ENCODE results near the gene KLHL18. TPM values are rescaled to one million over a fixed set of nuclear protein-coding genes. Genes with fewer than 3 reads are reported as not detected.
"Not testable (repeated sequence)": the region's sequence is repeated elsewhere in the genome, so short reads cannot be mapped to it uniquely, and the experiment has no call there.

Gene KLHL18
- total RNA-seq, 4 donors from 2014 or later, result 32.7 to 51.0 (median 44.5) TPM

DNA sequence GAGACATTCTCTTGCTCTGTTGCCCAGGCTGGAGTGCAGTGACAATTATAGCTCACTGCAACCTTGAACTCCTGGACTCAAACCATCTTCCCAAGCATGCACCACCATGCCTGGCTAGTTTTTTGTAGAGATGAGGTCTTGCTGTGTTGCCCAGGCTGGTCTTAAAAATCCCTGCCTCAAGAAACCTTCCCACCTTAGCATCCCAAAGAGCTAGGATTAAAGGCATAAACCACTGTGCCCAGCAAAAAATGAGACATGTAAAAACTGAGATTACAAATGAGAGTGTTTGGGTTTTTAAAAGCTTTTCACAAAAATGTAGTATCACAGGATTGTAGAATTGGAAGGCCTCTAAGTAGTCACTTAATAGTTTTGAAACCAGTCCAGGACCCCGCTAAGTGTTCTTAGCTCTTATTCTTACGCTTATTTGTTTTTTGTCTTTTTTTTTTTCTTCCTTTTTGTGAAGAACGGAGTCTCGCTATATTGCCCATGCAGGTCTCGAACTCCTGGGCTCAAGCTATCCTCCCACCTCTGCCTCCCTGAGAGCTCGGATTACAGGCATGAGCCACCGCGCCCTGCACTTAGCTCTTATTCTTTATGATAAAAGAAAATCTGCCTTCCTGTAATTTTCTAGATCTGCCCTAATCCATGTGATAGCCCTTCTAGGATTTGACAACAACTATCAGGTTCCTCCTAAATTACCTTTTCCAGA, 31.5 kb downstream of the KLHL18 start:
- 95 to 97% methylated on average over 8 of the region's 8 CpGs for WGBS, 2 donors
- no peak overlapping the region for H3K4me3 ChIP-seq (ENCODE audit: low read depth, poor library complexity, severe bottlenecking)
- DNase-seq (ENCODE audit: low spot score in 2 of 2), result peak in 1 of 2 donors; percentile 26
- intact Hi-C loops (cut with DNase I; ENCODE audit: low total_unique reads), result no loop called here
- TF ChIP-seq, protein P1, sequence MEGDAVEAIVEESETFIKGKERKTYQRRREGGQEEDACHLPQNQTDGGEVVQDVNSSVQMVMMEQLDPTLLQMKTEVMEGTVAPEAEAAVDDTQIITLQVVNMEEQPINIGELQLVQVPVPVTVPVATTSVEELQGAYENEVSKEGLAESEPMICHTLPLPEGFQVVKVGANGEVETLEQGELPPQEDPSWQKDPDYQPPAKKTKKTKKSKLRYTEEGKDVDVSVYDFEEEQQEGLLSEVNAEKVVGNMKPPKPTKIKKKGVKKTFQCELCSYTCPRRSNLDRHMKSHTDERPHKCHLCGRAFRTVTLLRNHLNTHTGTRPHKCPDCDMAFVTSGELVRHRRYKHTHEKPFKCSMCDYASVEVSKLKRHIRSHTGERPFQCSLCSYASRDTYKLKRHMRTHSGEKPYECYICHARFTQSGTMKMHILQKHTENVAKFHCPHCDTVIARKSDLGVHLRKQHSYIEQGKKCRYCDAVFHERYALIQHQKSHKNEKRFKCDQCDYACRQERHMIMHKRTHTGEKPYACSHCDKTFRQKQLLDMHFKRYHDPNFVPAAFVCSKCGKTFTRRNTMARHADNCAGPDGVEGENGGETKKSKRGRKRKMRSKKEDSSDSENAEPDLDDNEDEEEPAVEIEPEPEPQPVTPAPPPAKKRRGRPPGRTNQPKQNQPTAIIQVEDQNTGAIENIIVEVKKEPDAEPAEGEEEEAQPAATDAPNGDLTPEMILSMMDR (IDR thresholded peaks at IDR 0.05), result no peak
- TF ChIP-seq POLR2A (IDR thresholded peaks at IDR 0.05), result no peak

DNA sequence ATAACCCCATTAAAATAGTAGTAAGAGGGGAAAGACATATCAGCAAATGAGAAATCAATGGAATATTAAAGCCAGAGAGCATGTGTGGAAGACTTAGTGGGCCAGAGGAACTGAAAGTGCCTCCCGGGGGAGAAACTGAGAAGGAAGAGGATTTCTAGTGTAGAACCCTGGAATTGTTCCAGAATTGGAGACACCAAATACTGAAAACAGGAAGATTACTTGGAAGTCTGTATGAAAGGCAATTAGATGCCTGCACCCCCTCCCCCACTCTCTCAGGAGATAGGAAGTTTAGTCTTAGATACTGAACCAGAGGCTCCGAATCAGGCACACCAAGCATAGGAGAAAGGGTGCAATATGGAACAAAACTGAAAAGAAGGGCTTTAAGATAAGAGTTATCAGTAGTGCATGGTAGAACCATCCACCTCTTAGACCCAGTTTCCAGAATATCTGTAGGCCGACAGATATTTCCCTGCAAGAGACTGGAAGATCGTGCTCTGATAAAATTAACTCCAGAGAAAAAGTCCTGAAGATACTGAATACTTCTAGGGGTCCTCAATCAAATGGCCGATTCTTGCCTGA, 32.4 kb downstream of the KLHL18 start:
- DNase-seq (ENCODE audit: low spot score in 2 of 2), result peak; percentile 33 to 42
- WGBS, 2 donors, result 73 to 75% methylated on average over 5 of the region's 5 CpGs
- TF ChIP-seq, protein P1 (IDR thresholded peaks at IDR 0.05), result no peak
- H3K4me3 ChIP-seq (ENCODE audit: low read depth, poor library complexity, severe bottlenecking), result no peak overlapping the region
- intact Hi-C loops (cut with DNase I; ENCODE audit: low total_unique reads), result no loop called here

DNA sequence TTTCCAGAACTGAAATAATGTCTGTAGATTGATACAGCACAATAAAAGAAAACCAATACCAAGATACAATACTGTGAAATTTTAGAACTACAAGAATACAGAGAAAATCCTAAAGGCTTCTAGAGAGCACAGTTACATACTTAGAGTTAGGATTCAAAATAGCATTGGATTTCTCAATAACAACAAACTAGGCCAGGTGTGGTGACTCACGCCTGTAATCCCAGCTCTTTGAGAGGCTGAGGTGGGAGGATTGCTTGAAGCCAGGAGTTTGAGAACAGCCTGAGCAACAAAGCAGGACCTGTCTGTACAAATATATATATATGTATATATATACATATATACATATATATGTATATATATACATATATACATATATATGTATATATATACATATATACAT, 33.4 kb downstream of the KLHL18 start:
- WGBS, 2 donors, result 73 to 77% methylated on average over 1 of the region's 1 CpG
- intact Hi-C loops (cut with DNase I; ENCODE audit: low total_unique reads), result not testable (repeated sequence)

DNA sequence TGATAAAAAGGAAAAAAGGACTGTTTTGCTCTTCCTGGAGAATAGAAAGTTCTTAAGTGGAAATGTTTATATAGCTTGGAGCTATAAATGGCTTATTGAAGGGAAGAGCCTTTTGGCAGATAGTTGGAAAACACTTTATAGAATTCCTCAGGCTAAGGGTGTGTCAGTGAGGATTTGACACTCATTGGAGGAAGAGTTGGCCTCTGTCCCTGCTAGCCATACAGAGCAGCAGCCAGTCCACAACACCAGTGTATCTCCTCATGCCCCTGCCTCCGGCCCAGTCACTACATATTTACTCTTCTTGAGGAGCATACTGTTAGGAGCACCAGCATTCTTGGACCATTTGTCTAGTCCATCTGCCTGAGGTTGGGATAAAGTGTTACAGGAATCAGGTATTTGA, 36.2 kb downstream of the KLHL18 start:
- TF ChIP-seq, protein P1 (IDR thresholded peaks at IDR 0.05), result no peak
- no peak for TF ChIP-seq POLR2A (IDR thresholded peaks at IDR 0.05)
- peak in 1 of 2 donors; percentile 21 for DNase-seq (ENCODE audit: low spot score in 2 of 2)
- no peak overlapping the region for H3K4me3 ChIP-seq (ENCODE audit: low read depth, poor library complexity, severe bottlenecking)
- 48 to 55% methylated on average over 1 of the region's 1 CpG for WGBS, 2 donors
- intact Hi-C loops (cut with DNase I; ENCODE audit: low total_unique reads), result no loop called here

More for the DNA sequence above, 33.4 kb downstream of the KLHL18 start:
- peak in 1 of 2 donors; percentile 21 for DNase-seq (ENCODE audit: low spot score in 2 of 2)
- not testable (repeated sequence) for H3K4me3 ChIP-seq (ENCODE audit: low read depth, poor library complexity, severe bottlenecking)

DNA sequence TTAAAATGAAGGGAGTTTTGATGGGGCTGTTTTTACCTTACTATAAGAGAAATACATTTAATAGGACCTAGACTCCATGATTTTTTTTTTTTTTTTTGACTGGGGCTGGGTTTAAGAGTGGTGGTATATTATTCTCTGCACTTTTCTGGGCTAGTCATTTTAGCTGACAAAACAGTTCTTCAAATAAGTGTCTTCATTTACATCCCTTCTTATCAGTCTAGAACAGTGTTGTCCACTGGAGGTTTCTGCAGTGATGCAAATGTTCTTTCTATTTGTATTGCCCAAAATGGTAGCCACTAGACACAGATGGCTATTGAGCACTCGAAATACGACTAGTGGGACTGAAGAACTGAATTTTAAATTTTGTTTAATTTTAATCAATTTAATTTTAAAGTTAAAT, 37.2 kb downstream of the KLHL18 start:
- TF ChIP-seq, protein P1 (IDR thresholded peaks at IDR 0.05), result no peak
- TF ChIP-seq POLR2A (IDR thresholded peaks at IDR 0.05), result no peak
- 47 to 50% methylated on average over 2 of the region's 2 CpGs for WGBS, 2 donors
- DNase-seq (ENCODE audit: low spot score in 2 of 2), result no peak
- H3K4me3 ChIP-seq (ENCODE audit: low read depth, poor library complexity, severe bottlenecking), result no peak overlapping the region
- intact Hi-C loops (cut with DNase I; ENCODE audit: low total_unique reads), result loop anchor here (10.0 kb wide), 1 partner anchor 285 kb away; no protein-coding TSS in a partner anchor

DNA sequence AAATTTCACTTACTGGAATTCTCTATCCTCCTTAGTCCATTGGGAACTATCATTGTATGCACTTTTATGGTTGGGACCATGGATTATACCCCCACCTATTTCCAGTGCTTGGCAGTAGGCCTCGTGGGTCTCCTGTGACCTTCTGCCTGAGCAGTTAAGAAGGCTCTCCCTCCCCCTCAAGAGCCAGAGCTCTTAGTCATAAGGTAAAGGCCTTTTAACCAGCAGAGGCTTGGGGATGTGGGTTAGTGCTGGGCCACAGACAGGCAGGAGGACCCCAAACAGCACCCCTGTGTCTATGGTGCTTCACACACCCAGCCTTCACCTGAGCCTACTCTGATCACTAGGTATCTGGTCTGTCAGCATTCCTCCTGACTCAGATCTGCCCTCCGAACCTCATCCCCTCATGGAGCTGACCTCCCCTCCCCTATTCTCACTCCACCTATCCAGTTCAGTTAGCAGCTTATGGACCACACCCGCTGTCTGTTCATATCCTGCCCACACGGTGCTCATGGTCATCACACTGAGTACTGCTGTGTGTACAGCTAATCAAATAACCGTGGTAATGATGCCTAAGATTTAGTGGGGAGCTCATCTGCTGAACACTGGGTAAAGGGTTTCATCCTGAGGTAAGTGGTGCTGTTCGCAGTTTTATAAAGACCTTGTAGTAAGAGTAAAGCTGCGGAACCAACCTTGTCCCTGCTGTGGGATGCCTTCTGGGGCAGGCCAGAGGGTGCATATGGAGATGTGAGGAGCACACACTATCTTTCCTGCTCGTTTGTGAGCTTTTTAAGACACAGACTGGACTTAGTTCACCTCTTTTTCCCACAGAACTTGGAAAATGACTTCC, 40.9 kb downstream of the KLHL18 start:
- intact Hi-C loops (cut with DNase I; ENCODE audit: low total_unique reads), result loop anchor here (10.0 kb wide), 1 partner anchor 289 kb away; no protein-coding TSS in a partner anchor
- 76 to 77% methylated on average over 8 of the region's 8 CpGs for WGBS, 2 donors
- DNase-seq (ENCODE audit: low spot score in 2 of 2), result peak in 1 of 2 donors; percentile 46
- TF ChIP-seq POLR2A (IDR thresholded peaks at IDR 0.05), result no peak
- TF ChIP-seq, protein P1 (IDR thresholded peaks at IDR 0.05), result no peak
- H3K4me3 ChIP-seq (ENCODE audit: low read depth, poor library complexity, severe bottlenecking), result no peak overlapping the region

Measured in lower leg skin (tissue), 4 donors.